ENCODE measurements around the gene MANSC1.

Gene MANSC1

GRCh38 chr12:12305568-12306300 lies 44.3 kb downstream of the MANSC1 start:
- H3K27ac ChIP-seq = no peak overlapping the region

GRCh38 chr12:12302976-12303375 lies 47.1 kb downstream of the MANSC1 start:
- Histone ChIP-seq H3K27me3 (ENCODE audit: insufficient read depth, low read depth, severe bottlenecking) (no peaks in the 10 kb centered on the region), H3K27ac (no peak overlapping the region), H3K36me3 (no peaks in the 10 kb centered on the region), H3K4me3 (ENCODE audit: low read depth, low read length) (no peak overlapping the region), H3K9me3 (ENCODE audit: severe bottlenecking) (no peaks in the 10 kb centered on the region)
- TF ChIP-seq CTCF (IDR thresholded peaks at IDR 0.05; ENCODE audit: low read depth, low read length) = no peak
- DNase-seq = no peak

More at GRCh38 chr12:12305568-12306300, 44.3 kb downstream of the MANSC1 start:
- no peak for DNase-seq
- no peaks in the 10 kb centered on the region for H3K27me3 ChIP-seq (ENCODE audit: insufficient read depth, low read depth, severe bottlenecking)
- H3K4me3 ChIP-seq (ENCODE audit: low read depth, low read length) = no peak overlapping the region
- no peak for TF ChIP-seq CTCF (IDR thresholded peaks at IDR 0.05; ENCODE audit: low read depth, low read length)
- H3K9me3 ChIP-seq (ENCODE audit: severe bottlenecking) = no peaks in the 10 kb centered on the region
- H3K36me3 ChIP-seq = no peaks in the 10 kb centered on the region

- no peaks in the 10 kb centered on the region for H3K36me3 ChIP-seq
- no peaks in the 10 kb centered on the region for H3K27me3 ChIP-seq (ENCODE audit: insufficient read depth, low read depth, severe bottlenecking)
- no peak overlapping the region for H3K4me3 ChIP-seq (ENCODE audit: low read depth, low read length)
- H3K27ac ChIP-seq = no peak overlapping the region
- no peak for DNase-seq
- no peaks in the 10 kb centered on the region for H3K9me3 ChIP-seq (ENCODE audit: severe bottlenecking)
- no peak for TF ChIP-seq CTCF (IDR thresholded peaks at IDR 0.05; ENCODE audit: low read depth, low read length)
Measured at GRCh38 chr12:12301122-12301521, 48.9 kb downstream of the MANSC1 start.

GRCh38 chr12:12297201-12297830 lies 52.7 kb downstream of the MANSC1 start:
- H3K4me3 ChIP-seq (ENCODE audit: low read depth, low read length) = no peak overlapping the region
- TF ChIP-seq CTCF (IDR thresholded peaks at IDR 0.05; ENCODE audit: low read depth, low read length) = no peak
- no peaks in the 10 kb centered on the region for H3K36me3 ChIP-seq
- DNase-seq = no peak
- H3K27me3 ChIP-seq (ENCODE audit: insufficient read depth, low read depth, severe bottlenecking) = no peaks in the 10 kb centered on the region
- no peak overlapping the region for H3K27ac ChIP-seq
- no peaks in the 10 kb centered on the region for H3K9me3 ChIP-seq (ENCODE audit: severe bottlenecking)

- Histone ChIP-seq H3K36me3 (no peaks in the 10 kb centered on the region), H3K4me3 (ENCODE audit: low read depth, low read length) (no peak overlapping the region), H3K9me3 (ENCODE audit: severe bottlenecking) (no peaks in the 10 kb centered on the region), H3K27ac (no peak overlapping the region), H3K27me3 (ENCODE audit: insufficient read depth, low read depth, severe bottlenecking) (no peaks in the 10 kb centered on the region)
- no peak for TF ChIP-seq CTCF (IDR thresholded peaks at IDR 0.05; ENCODE audit: low read depth, low read length)
- no peak for DNase-seq
Measured at GRCh38 chr12:12294215-12295005, 55.6 kb downstream of the MANSC1 start.
